Measurements from ENCODE around the gene MDN1. TPM values are rescaled to one million over a fixed set of nuclear protein-coding genes. Genes with fewer than 3 reads are reported as not detected.
A peak's percentile ranks its signal among the peaks of the same experiment; 100 is the strongest.

MDN1 gene
- total RNA-seq, 1 experiment from 2014 or later: 117 TPM

- H3K9ac ChIP-seq (ENCODE audit: extremely low read depth, insufficient read length, low read length): no peak overlapping the region
- no peak overlapping the region for H4K5ac ChIP-seq (ENCODE audit: insufficient read length, low read depth, low read length)
- H3K79me2 ChIP-seq (ENCODE audit: insufficient read depth, low read length): no peaks in the 10 kb centered on the region
- H3K4me1 ChIP-seq (ENCODE audit: insufficient read depth, low read length): no peaks in the 10 kb centered on the region
- Mint-ChIP-seq H3K4me3 (no peak overlapping the region), H3K36me3 (ENCODE audit: insufficient read depth in 1 of 3, low read depth in 3 of 3) (peaks cover 37 to 84% (median 55%) of the 10 kb centered on the region in 3 experiments; a peak in 6 of 7 replicates), H3K27ac (peak overlapping the region in 1 of 3 experiments; percentile 49; a peak in 2 of 7 replicates), H3K4me1 (no peaks in the 10 kb centered on the region), H3K27me3 (ENCODE audit: low read depth) (no peaks in the 10 kb centered on the region), H3K9me3 (no peaks in the 10 kb centered on the region)
- WGBS (ENCODE audit: extremely low coverage, insufficient read length, low lambda C conversion rate): no CpG with 5 or more reads among the region's 2 CpGs
- H2BK12ac ChIP-seq (ENCODE audit: insufficient read length, low read depth, low read length): no peak overlapping the region
- H3K27me3 ChIP-seq (ENCODE audit: insufficient read depth, low read length): no peaks in the 10 kb centered on the region
- no peak overlapping the region for H2BK20ac ChIP-seq (ENCODE audit: low read depth, low read length, poor library complexity, severe bottlenecking)
- no peak overlapping the region for H3K18ac ChIP-seq (ENCODE audit: insufficient read length, low read depth, low read length)
- no peak overlapping the region for H2BK5ac ChIP-seq (ENCODE audit: insufficient read length, low read length)
- H3K56ac ChIP-seq (ENCODE audit: insufficient read length, low read depth, low read length): no peak overlapping the region
- no peak overlapping the region for H4K8ac ChIP-seq (replicated peaks; ENCODE audit: insufficient read length, low read depth, low read length)
- no peak overlapping the region for H3K4me2 ChIP-seq (ENCODE audit: insufficient read depth, insufficient read length, low read length)
- no peak overlapping the region for H3T11ph ChIP-seq (ENCODE audit: low read length)
- no peaks in the 10 kb centered on the region for H3K79me1 ChIP-seq (ENCODE audit: insufficient read depth, low read depth, low read length, poor library complexity, severe bottlenecking)
- H3K9me3 ChIP-seq (ENCODE audit: control insufficient read depth, low read depth, low read length): no peaks in the 10 kb centered on the region
- no peak for TF ChIP-seq CTCF (conservative IDR thresholded peaks at IDR 0.05)
- H3K4ac ChIP-seq (ENCODE audit: low read depth, low read length): no peak overlapping the region
- H2BK15ac ChIP-seq (ENCODE audit: low read depth, low read length): no peak overlapping the region
- no peaks in the 10 kb centered on the region for H3K23me2 ChIP-seq (ENCODE audit: insufficient read length, low read depth, low read length, poor library complexity, severe bottlenecking)
- no peaks in the 10 kb centered on the region for H4K20me1 ChIP-seq (ENCODE audit: control insufficient read depth, insufficient read depth, insufficient read length)
- H2AK5ac ChIP-seq (ENCODE audit: insufficient read length, low read length): no peak overlapping the region
- no peak overlapping the region for H2AFZ ChIP-seq (ENCODE audit: low read length)
- no peak for DNase-seq
- no peak overlapping the region for H3K27ac ChIP-seq (ENCODE audit: insufficient read length, low read depth, low read length)
- H3K14ac ChIP-seq (ENCODE audit: insufficient read depth, low read length): no peak overlapping the region
- no peak overlapping the region for H3K23ac ChIP-seq (ENCODE audit: insufficient read length, low read depth, low read length)
- H4K91ac ChIP-seq (ENCODE audit: insufficient read length, low read depth, low read length): no peak overlapping the region
- H2BK120ac ChIP-seq (ENCODE audit: low read depth, low read length, poor library complexity, severe bottlenecking): no peak overlapping the region
Observed at GRCh38 chr6:89763550-89763949, 56.0 kb downstream of the MDN1 start.
